ENCODE data around the gene GRIN1.
"Not testable (repeated sequence)": the region's sequence is repeated elsewhere in the genome, so short reads cannot be mapped to it uniquely, and the experiment has no call there.

The GRIN1 gene

GRCh38 chr9:137129456-137130175 lies 9.3 kb upstream of the GRIN1 start:
- peak; percentile 89 for DNase-seq

- DNase-seq, result no peak
Observed at GRCh38 chr9:137130176-137130755, 8.7 kb upstream of the GRIN1 start.

GRCh38 chr9:137134191-137134590 lies 4.8 kb upstream of the GRIN1 start:
- no peak for DNase-seq

- not testable (repeated sequence) for DNase-seq
Observed at GRCh38 chr9:137135154-137135553, 3.8 kb upstream of the GRIN1 start.

GRCh38 chr9:137136261-137136880 lies 2.6 kb upstream of the GRIN1 start:
- DNase-seq, result no peak

- no peak for DNase-seq
Observed at GRCh38 chr9:137136881-137137607, 1.9 kb upstream of the GRIN1 start.

GRCh38 chr9:137138058-137138721 lies 764 bp upstream of the GRIN1 start:
- no peak for DNase-seq

- DNase-seq, result no peak
Observed at GRCh38 chr9:137139468-137140150, 655 bp downstream of the GRIN1 start.

- no peak for DNase-seq
Observed at GRCh38 chr9:137140151-137141012, 1.4 kb downstream of the GRIN1 start.

- DNase-seq, result no peak
Observed at GRCh38 chr9:137141050-137141810, 2.3 kb downstream of the GRIN1 start.

GRCh38 chr9:137141976-137142936 lies 3.3 kb downstream of the GRIN1 start:
- no peak for DNase-seq

GRCh38 chr9:137143459-137143858 lies 4.5 kb downstream of the GRIN1 start:
- DNase-seq, result no peak

- no peak for DNase-seq
Observed at GRCh38 chr9:137145731-137146526, 7.0 kb downstream of the GRIN1 start.

- no peak for DNase-seq
Observed at GRCh38 chr9:137146527-137146918, 7.6 kb downstream of the GRIN1 start.

GRCh38 chr9:137147091-137147792 lies 8.3 kb downstream of the GRIN1 start:
- DNase-seq, result no peak

GRCh38 chr9:137147793-137148160 lies 8.8 kb downstream of the GRIN1 start:
- DNase-seq, result no peak

GRCh38 chr9:137148242-137148641 lies 9.3 kb downstream of the GRIN1 start:
- DNase-seq, result no peak

GRCh38 chr9:137148661-137149060 lies 9.7 kb downstream of the GRIN1 start:
- DNase-seq, result no peak

All from activated CD4-positive, CD25-positive, alpha-beta regulatory T cell treated with anti-CD3 and anti-CD28 coated beads, Interleukin-2, amount 50 U/mL, for 72 hours (primary cell).